OCI-LY7 (cell line): Measurements from ENCODE around the gene MTMR1.

Source experiments
- CTCF ChIP-seq: fragments of 200-600 bp; sonication (generic); conservative IDR thresholded peaks from 2 replicates; pipeline ENCODE4 v1.5.1; 2014; ENCODE audit warnings: mild to moderate bottlenecking, antibody characterized with exemption, low read length, moderate library complexity, mixed read lengths
- EZH2phosphoT487 ChIP-seq: fragments of 200-600 bp; sonication (generic); IDR thresholded peaks from 2 replicates; pipeline ENCODE4 v1.6.1; 2018; ENCODE audit warnings: low read depth, borderline replicate concordance, mild to moderate bottlenecking, mixed run types, antibody characterized with exemption, low read length, moderate library complexity, mixed read lengths

GRCh38 chrX:150777328-150777992, 84.3 kb downstream of the MTMR1 start:
- TF ChIP-seq CTCF = no peak
- TF ChIP-seq EZH2phosphoT487 = no peak
